ENCODE results near the gene RPL28. TPM values are rescaled to one million over a fixed set of nuclear protein-coding genes. Genes with fewer than 3 reads are reported as not detected.

The RPL28 gene
- total RNA-seq, result 2,604 TPM

DNA sequence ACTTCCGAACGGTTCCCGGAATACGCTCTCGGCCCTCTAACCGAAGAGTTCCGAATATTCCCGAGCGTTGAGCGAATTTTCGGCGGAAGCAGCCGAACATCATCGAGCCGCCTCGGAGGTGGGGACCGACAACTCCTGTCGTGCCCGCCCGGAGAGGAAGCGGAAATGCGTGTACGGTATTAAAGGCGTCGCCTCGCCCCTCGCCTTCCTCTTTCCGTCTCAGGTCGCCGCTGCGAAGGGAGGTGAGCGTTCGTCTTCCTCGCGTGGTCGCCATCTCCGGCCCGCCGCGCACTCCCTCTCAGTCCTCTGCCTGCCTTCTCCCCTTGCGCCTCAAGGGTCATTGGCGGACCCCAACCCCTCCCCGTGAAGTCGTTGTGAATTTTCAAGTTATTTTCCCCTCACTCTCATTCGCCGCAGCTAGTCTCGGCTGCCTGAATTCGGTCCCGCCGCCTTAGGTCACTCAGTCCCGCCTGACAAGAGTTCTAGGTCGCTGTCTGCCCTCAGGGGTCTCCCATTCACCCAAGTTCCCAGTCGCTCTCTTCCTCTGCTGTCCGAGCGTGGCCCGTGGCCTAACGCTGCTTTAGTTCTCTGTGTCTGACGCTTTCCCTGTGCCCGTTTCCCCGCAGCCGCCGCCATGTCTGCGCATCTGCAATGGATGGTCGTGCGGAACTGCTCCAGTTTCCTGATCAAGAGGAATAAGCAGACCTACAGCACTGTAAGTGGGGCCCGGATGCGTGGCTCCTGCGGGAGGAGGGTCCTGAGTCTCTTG, at the start of gene RPL28:
Gene RPL28 (plus strand): TSS at position 209 of the 769 bp plus-strand sequence. CDS start 426 bp downstream, at position 635.
- DNase-seq (ENCODE audit: low read depth in 2 of 3, low spot score in 2 of 3), result peak; percentile 96 to 99 (median 98)

DNA sequence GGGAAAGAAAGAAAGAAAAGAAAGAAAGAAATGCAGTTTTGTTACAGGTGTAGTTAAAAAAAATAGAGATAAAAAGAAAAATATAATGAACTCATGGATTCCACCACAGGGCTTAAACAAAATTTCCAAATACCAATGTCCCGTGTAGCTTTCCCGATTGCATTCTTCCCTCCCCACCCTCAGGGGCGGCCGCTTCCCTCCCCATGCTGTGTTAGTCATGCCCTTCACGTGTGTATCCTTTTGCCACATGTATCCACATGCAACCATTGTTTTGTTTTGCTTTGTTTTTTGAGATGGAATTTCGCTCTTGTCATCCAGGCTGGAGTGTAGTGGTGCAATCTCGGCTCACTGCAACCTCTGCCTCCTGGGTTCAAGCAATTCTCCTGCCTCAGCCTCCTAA, 49.6 kb upstream of the RPL28 start:
- DNase-seq (ENCODE audit: low read depth in 2 of 3, low spot score in 2 of 3), result no peak

DNA sequence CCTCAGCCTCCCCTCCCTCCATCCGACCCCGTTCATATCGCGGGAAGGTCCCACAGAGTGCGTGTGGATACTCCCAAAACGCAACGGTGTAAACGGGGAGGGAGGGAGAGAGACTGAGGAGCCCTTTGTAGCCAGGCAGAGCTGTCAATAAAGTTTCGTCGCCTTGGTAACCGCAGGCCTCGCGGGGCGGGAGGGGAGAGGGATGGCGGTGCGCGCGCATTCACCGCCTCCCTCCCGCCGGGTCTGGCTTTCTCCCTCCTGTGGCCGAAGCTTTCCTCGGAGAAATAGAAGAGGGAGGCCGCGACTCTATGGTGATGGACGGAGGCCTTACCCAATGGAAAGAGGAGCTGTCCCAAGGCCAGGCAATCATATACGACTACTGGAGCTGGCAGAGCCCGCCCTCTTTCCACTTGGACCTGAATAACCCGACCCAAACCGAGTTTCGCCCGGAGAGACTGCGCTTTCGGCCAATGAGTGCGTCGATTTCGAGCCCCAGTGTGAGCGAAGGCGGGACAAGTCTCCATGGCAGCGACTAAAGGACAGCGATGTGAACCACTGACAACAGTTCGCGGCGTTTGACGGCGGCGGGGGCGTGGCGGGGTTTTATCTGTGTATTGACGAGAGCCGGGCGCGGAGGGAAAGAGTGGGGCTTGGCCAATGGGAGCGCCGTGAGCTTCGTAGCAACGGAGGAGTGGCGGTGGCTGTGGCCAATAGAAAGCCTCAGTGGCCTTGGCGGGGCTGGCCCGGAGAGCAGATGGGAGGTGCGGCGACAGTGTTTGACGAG, 46.4 kb upstream of the RPL28 start, which contains the start of gene KMT5C:
Gene KMT5C (plus strand): TSS at position 772 of the 784 bp plus-strand sequence. CDS start 2,061 bp downstream, outside the sequence.
- DNase-seq (ENCODE audit: low read depth in 2 of 3, low spot score in 2 of 3), result peak; percentile 99 to 100 (median 100)

DNA sequence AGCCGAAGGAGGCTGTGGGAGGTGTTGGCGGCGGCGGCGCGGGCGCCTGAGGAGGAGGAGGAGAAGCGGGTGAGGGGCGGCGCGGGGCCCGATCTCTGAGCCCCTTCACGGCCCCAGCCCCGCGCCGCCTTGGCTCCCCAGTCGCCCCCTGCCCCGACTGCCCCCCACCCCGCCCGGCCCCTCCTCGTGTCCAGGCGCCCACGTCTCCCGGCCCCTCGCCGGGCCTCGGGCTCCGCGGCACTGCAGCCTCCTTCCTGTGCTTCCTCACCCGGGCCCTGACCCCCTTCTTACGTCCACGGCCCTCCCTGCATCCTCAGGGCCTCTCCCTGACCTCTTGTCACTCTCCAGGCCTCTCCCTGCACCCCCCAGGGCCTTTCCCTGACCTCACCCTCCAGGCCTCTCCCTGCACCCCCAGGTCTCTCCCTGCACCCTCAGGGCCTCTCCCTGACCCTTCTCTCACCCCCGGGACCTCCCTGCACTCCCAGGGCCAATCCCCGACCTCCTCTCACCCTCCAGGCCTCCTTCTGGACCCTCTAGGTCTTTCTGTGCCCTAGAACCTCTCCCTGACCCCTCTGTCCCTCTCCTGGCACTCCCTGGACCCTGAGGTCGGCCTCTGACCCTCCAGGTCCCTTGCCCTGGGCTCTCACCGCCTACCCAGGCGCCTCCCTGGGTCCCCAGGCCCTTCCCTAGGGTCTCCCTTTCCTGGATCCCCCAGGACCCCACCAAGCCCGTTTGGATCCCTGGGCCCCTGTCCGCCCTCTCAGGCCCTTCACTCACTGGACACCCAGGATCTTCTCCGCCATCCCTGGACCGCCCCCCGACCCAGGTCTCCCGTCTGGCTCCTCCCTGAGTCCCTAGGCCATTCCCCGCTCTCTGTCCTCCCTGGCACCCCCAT, 45.6 kb upstream of the RPL28 start:
- DNase-seq (ENCODE audit: low read depth in 2 of 3, low spot score in 2 of 3), result no peak

DNA sequence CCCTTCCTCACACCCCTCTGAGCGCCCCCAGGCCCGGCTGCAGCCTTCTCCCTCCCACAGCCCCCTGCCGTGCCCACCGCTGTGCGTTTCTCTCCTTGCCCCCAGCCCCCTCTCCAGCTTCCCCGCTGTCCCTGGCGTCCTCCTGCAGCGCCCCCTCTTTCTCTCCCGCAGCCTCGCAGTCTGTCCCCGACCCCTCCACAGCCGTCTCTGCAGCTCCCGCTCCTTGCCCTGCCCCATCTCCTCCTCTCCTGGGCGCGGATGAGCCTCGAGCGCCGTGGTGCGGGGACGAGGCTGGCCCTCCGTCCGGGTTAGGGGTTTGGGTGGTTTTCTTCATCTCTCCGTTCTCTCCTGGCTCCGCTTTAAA, 45.0 kb upstream of the RPL28 start:
- peak in 1 of 3 donors; percentile 38 for DNase-seq (ENCODE audit: low read depth in 2 of 3, low spot score in 2 of 3)

DNA sequence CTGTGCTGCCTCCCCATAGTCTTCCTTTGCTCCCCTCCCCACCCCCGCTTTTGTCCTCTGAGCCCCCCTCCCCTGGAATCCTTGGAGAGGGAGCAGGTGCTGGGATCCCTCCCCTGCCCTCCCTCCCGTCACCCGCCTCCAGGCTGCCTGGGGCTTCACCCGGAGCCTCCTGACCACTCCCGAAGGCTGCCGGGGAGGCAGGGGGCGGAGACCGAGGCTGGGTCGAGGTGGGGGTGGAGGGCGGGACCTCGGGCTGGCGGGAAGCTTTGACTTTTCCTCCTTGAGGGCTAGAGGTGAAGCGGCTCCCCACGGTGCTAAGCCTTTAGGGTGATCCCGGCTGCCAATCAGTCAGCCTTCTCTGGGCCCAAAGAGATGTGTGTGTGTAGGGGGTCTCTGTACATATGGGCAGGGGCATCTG, 44.6 kb upstream of the RPL28 start:
- peak in 1 of 3 donors; percentile 48 for DNase-seq (ENCODE audit: low read depth in 2 of 3, low spot score in 2 of 3)

DNA sequence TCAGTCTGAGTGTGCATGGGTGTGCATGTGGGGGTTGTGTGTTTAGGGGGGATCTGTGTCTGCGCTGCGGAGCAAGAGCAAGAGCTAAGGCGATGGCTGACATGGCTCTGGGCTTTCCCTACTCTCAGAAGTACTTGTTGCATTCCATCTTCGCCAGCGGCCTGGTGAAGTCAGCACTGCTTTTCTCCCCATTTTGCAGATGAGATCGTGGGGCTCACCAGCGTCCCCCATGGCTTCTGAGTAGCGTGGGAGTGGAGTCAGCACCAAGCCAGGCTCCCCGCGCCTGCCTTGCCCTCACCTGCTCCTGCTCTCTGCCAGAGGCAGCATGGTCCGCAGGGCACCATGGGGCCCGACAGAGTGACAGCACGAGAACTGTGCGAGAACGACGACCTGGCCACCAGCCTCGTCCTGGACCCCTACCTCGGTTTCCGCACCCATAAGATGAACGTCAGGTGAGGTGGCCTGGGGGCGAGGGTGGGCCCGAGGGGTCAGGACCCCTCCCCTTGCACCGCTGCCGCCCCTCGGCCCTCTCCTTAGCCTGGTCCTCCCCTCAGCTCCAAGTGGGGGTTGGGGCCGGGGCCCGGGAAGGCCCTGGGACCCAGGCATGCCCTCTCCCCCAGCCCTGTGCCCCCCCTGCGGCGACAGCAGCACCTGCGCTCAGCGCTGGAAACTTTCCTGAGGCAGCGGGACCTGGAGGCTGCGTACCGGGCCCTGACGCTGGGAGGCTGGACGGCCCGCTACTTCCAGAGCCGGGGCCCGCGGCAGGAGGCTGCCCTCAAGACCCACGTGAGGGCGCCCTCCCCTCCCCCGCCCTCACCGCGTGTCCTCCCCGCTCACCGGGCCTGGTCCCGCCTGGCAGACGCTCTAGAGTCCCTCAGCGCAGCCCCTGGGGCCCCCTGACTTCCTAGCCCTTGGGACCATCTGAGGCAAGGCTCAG, 43.9 kb upstream of the RPL28 start:
- DNase-seq (ENCODE audit: low read depth in 2 of 3, low spot score in 2 of 3), result no peak

DNA sequence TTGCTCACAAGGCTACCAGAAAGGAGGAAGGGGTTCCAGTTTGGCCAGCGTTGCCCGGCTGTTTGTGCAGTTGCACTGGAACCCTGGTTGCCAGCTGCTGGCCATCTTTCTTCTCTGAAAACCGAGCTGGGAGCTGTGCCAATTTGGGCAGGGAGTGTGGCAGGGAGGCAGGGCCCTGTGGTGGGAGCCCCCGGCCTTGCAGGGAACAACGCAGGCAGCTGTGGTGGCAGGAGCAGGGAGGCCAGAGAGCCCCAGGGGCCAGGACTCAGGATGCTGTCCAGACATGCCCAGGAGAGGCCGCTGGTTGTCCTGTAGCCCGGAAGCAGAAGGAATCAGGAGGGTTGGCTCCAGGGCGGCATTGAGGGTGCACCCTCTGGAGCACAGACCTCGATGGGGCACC, 41.3 kb upstream of the RPL28 start:
- no peak for DNase-seq (ENCODE audit: low read depth in 2 of 3, low spot score in 2 of 3)

DNA sequence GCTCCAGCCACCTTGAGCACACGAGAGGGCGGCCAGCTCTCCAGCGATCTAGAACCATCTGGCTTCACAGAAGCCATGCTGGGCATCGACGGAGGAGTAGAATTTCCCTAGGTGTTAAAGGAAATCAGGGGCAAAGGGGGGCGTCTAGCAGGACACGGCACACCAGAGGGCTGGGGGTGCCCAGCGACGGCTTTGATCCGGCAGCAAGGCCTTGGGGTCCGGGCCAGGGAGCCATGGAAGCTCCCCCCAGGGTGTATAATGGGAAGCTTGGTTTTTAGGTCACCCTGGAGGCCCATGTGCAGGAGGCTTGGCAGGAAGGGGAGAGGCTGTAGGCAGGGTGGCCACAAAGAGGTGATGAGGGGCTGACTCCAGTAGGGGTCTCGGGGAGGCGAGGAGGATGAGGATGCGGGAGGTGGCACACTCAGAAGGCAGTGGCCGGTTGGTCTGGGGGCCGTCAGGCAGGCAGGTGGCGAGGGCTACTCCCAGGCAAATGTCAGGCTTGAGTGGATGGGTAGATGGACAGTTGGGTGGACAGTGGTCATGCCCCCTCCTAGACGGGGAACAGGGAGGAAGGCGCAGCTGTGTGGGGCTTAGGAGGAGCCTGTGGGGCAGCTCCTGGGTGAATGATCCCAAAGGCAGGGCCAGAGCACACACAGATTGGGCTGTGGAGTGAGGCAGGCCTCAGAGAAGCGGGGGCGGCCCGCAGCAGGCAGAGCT, 40.5 kb upstream of the RPL28 start:
- no peak for DNase-seq (ENCODE audit: low read depth in 2 of 3, low spot score in 2 of 3)

DNA sequence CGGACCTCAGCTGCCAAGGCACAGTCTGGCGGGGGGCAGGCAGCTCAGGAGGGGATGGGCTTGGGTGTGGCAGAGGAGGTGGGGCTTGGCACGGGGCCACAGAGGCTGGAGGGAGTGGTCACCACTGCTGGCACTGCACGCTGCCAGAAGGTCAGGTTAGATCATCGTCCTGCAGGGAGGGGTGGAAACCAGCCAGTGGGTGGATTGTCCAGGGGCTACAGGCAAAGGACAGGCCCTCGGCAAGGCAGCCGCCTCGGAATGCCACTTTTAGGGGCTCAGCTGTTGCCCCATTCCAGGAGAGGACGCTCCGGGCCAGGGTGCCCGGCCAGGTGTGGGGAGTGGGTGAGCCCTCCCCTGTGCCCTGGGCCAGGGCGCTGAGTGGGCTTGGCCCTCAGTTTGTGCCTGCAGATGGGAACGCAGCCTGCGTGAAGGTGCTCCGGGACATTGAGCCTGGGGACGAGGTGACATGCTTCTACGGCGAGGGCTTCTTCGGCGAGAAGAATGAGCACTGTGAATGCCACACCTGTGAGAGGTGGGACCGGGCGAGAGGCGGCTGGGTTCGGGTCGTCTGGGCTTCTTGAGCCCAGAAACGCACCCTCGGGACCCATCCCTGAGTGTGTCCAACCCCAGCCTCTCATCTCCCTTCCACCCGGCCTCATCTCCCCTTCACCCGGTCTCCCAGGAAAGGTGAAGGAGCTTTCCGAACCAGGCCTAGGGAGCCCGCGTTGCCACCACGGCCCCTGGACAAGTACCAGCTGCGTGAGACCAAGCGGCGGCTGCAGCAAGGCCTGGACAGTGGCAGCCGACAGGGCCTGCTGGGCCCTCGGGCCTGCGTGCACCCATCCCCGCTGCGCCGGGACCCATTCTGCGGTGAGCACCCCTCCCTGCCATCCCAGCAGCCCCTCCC, 39.7 kb upstream of the RPL28 start:
- no peak for DNase-seq (ENCODE audit: low read depth in 2 of 3, low spot score in 2 of 3)

DNA sequence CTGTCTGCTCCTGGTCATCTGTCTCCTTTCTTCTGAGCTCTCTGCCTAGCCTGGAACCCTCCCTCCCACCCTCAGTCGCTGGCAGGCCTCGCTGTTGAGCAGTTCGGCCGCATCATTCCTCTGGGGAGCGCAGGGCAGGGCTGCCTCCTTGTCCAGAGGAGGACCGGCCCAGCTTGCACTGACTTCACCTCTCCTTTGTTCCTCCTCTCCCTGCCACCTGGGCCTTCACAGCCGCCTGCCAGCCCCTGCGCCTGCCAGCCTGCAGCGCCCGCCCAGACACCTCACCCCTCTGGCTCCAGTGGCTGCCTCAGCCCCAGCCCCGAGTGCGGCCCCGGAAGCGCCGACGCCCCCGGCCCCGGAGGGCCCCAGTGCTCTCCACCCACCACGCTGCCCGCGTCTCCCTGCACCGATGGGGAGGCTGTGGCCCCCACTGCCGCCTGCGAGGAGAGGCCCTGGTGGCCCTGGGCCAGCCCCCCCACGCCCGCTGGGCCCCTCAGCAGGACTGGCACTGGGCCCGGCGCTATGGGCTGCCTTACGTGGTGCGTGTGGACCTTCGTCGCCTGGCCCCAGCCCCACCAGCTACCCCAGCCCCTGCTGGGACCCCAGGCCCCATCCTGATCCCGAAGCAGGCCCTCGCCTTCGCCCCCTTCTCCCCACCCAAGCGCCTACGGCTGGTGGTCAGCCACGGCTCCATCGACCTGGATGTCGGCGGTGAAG, 38.8 kb upstream of the RPL28 start:
- no peak for DNase-seq (ENCODE audit: low read depth in 2 of 3, low spot score in 2 of 3)

DNA sequence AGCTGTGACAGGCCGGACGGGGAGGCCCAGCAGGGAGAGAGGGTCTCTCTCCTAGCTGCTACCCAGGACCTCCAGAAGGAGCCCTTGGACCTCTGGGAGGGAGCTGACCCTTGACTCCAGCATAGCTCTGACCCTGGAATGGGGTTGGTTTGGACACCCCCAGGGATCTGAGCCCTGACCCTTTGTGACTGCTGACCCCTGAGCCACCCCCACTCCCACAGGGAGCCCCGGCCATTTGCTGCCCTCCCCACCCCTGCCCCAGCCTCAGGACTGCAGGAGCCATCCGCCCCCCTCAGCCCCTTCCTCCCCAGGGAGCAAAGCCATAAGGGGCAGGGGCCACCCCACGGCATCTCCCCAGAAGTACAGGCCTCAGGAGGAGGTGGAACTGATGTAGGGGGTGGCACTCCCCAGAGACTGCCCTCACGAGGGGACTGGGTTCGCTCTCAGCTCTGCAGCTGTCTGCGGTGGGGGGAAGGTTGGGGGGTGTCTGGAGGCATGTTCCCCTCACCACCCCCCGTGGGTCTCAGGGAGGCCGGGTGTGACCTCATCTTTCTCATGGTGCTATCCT, 38.2 kb upstream of the RPL28 start:
- no peak for DNase-seq (ENCODE audit: low read depth in 2 of 3, low spot score in 2 of 3)

DNA sequence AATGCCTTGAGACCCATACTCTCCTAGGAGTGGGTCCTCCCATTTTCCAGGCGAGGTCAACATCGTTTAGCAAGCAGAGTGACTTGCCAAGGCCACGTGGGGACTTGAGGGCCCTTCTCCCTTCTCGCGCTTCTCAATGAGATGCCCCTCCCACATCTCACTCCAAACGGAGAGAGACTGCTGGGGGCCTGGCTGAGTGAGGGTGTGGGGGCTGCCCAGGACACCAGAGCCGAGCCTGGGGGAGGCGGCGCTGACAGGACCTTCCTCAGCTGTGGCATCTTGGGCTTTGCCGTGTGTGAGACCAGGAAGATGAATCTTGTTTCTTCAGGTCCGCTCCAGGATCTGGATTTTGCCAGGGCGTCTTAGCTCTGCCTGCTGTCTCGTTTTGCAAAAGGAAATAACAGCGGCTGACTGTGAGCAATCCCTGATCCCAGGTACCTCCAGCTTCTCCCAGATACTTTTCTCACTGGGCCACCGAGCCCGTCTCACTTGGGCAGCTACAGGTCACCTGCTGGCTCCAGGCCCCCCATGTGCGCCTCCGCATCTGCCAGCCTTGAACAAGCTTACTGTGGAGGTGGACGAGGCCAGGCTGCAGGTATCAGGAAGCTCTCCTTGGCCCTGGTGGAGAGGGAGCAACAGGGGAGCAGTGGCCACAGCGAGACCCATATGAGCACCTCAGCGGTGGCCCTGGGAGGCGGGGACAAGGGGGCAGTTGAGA, 37.3 kb upstream of the RPL28 start:
- no peak for DNase-seq (ENCODE audit: low read depth in 2 of 3, low spot score in 2 of 3)

DNA sequence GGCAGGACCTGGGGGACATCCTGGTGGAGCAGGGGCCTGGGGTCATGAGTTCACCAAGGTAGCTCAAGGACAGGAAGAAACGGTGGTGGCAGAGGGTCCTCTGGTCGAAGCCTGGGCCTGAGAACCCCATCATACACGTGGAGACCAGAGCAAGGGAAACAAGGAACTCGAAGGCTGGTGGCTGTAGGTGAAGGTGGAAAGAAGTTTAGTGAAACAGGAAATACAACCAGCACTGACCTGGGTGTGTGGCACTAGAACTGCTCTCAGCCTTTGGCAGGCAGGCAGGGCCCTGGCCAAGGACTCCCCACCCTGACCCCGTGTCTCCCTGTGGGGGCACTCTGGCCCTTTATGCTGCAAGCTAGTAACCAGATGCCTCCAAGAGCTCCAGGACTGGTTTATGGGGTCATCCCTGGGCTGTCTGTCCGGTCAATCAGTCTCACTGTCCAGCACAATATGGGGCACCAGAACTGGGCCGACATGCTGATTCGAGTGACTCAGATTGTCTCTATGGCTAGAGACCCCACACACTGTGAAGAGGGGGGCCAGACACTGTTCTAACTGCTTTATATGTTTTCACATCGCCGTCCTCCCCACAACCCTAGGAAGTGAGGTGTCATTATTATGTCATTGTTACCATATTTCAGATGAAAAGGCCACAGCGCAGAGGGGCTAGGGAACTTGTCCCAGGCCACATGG, 35.0 kb upstream of the RPL28 start:
- no peak for DNase-seq (ENCODE audit: low read depth in 2 of 3, low spot score in 2 of 3)

DNA sequence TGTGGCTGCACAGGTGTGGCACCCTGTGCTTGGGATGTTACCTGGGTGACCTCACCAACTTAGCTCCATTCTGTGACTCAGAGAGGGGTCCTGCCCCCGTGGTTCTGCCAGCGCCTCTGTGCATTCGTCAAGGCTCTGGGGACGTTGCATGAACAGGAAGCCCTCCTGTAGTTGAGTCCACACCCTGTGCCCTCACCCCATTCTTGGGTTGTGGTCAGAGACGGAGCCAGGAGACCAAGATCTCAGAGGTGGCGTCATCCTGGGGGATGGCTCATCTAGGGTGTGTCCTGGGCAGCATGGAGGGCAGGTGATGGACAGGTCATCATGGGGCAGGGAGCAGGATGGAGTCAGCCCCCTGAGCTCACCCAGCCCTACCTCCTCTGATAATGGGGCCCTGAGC, 33.7 kb upstream of the RPL28 start:
- DNase-seq (ENCODE audit: low read depth in 2 of 3, low spot score in 2 of 3), result no peak

Data from hematopoietic multipotent progenitor cell (in vitro differentiated cells).